Right atrium auricular region (tissue), 2 donors: Measurements from ENCODE around the gene CACNG1. TPM values are rescaled to one million over a fixed set of nuclear protein-coding genes. Genes with fewer than 3 reads are reported as not detected.

Source experiments
- DNase-seq: peaks from one replicate; pipeline ENCODE4 v3.0.0-alpha.2; 2019; ENCODE audit warnings: low spot score
- H3K27ac ChIP-seq, 2 donors: fragments of 200-600 bp; sonication (generic); 1 replicate in 1 of 2; 2 replicates in 1 of 2; pipeline ENCODE4 v1.5.1; 2016 to 2019
- H3K27me3 ChIP-seq, 2 donors: fragments of 200-600 bp; sonication (generic); one replicate each; pipeline versions ENCODE4 v1.5.1 to v1.6.0; 2017 to 2019
- H3K36me3 ChIP-seq: fragments of 200-600 bp; sonication (generic); one replicate; pipeline ENCODE4 v1.5.1; 2016
- H3K4me1 ChIP-seq, 2 donors: fragments of 200-600 bp; sonication (generic); one replicate each; pipeline versions ENCODE4 v1.5.1 to v1.6.0; 2017 to 2019
- H3K4me3 ChIP-seq, 2 donors: fragments of 200-600 bp; sonication (generic); 1 replicate in 1 of 2; 2 replicates in 1 of 2; pipeline ENCODE4 v1.5.1; 2017 to 2019; ENCODE audit warnings: mild to moderate bottlenecking in 1 of 2, moderate library complexity in 1 of 2
- H3K9me3 ChIP-seq, 2 donors: fragments of 200-600 bp; sonication (generic); one replicate each; pipeline ENCODE4 v1.5.1; 2019
- CTCF ChIP-seq, 2 donors: fragments of 200-600 bp; sonication (generic); IDR thresholded peaks; one replicate each; pipeline ENCODE4 v1.5.1; 2019; ENCODE audit warnings: antibody characterized with exemption in 2 of 2
- total RNA-seq, 2 donors: library from RNA; depleted of rRNA; stranded (reverse); fragments of >200 nt; gene quantifications; one replicate each; pipeline ENCODE4 v1.1.0, GENCODE V29; 2016

Gene CACNG1
- total RNA-seq, 2 donors from 2014 or later: not detected

- Histone ChIP-seq H3K9me3 (peaks cover 0 to 26% of the 10 kb centered on the region in 2 donors), H3K4me3 (no peak overlapping the region), H3K27me3 (no peaks in the 10 kb centered on the region), H3K27ac (no peak overlapping the region), H3K4me1 (no peaks in the 10 kb centered on the region), H3K36me3 (no peaks in the 10 kb centered on the region)
- DNase-seq: no peak
- no peak for TF ChIP-seq CTCF (IDR thresholded peaks at IDR 0.05)
These were observed 4.8 kb downstream of the CACNG1 start for GRCh38 chr17:67049025-67049739.

GRCh38 chr17:67050066-67050465 lies 5.7 kb downstream of the CACNG1 start:
- no peak for TF ChIP-seq CTCF (IDR thresholded peaks at IDR 0.05)
- DNase-seq: no peak
- no peaks in the 10 kb centered on the region for H3K4me1 ChIP-seq

GRCh38 chr17:67050471-67051154 lies 6.3 kb downstream of the CACNG1 start:
- no peaks in the 10 kb centered on the region for H3K27me3 ChIP-seq
- peaks cover 0 to 26% of the 10 kb centered on the region in 2 donors for H3K9me3 ChIP-seq
- no peak overlapping the region for H3K27ac ChIP-seq
- DNase-seq: no peak
- H3K4me3 ChIP-seq: no peak overlapping the region
- H3K4me1 ChIP-seq: no peaks in the 10 kb centered on the region
- TF ChIP-seq CTCF (IDR thresholded peaks at IDR 0.05): no peak
- H3K36me3 ChIP-seq: no peaks in the 10 kb centered on the region

More at GRCh38 chr17:67050066-67050465, 5.7 kb downstream of the CACNG1 start:
- Histone ChIP-seq H3K27me3 (no peaks in the 10 kb centered on the region), H3K36me3 (no peaks in the 10 kb centered on the region), H3K27ac (no peak overlapping the region), H3K9me3 (peaks cover 0 to 26% of the 10 kb centered on the region in 2 donors), H3K4me3 (no peak overlapping the region)

- TF ChIP-seq CTCF (IDR thresholded peaks at IDR 0.05): no peak
- H3K9me3 ChIP-seq: peaks cover 0 to 26% of the 10 kb centered on the region in 2 donors
- no peak overlapping the region for H3K27ac ChIP-seq
- H3K4me3 ChIP-seq: no peak overlapping the region
- no peaks in the 10 kb centered on the region for H3K4me1 ChIP-seq
- no peaks in the 10 kb centered on the region for H3K36me3 ChIP-seq
- no peaks in the 10 kb centered on the region for H3K27me3 ChIP-seq
- DNase-seq: no peak
These were observed 6.8 kb downstream of the CACNG1 start for GRCh38 chr17:67051155-67051538.

GRCh38 chr17:67051837-67052236 lies 7.5 kb downstream of the CACNG1 start:
- TF ChIP-seq CTCF (IDR thresholded peaks at IDR 0.05): no peak
- H3K36me3 ChIP-seq: no peaks in the 10 kb centered on the region
- H3K4me1 ChIP-seq: peaks cover 0 to 4% of the 10 kb centered on the region in 2 donors
- H3K27me3 ChIP-seq: no peaks in the 10 kb centered on the region
- DNase-seq: no peak
- H3K9me3 ChIP-seq: peaks cover 0 to 26% of the 10 kb centered on the region in 2 donors
- H3K27ac ChIP-seq: no peak overlapping the region
- no peak overlapping the region for H3K4me3 ChIP-seq
